HepG2 (cell line): Measurements from ENCODE around the gene GPX2. TPM values are rescaled to one million over a fixed set of nuclear protein-coding genes. Genes with fewer than 3 reads are reported as not detected.

ENCODE experiments used
- NFE2L1 ChIP-seq: sonication (generic); formaldehyde crosslinking; IDR thresholded peaks from 2 replicates; pipeline ENCODE4 v1.4.0; 2020; ENCODE audit warnings: missing genetic modification reagents, mild to moderate bottlenecking, borderline replicate concordance
- ZNF407 ChIP-seq: sonication (generic); formaldehyde crosslinking; IDR thresholded peaks from one replicate; pipeline ENCODE4 v1.5.1; 2020; ENCODE audit warnings: mild to moderate bottlenecking, missing genetic modification reagents; ENCODE audit errors: not compliant biosample characterization
- polyA plus RNA-seq, 8 experiments: library from polyadenylated mRNA; depleted of rRNA in 3 of 8; stranded (reverse) in 7 of 8; unstranded in 1 of 8; fragments of >200 nt; fragmentation: Illumina TruSeq in 4 of 8; extraction: Trizol in 4 of 8; gene quantifications; 2 replicates each; pipeline versions ENCODE4 v1.2.1 to v1.2.3, GENCODE V29; 2011 to 2016; ENCODE audit warnings: low read depth in 4 of 8, missing spikeins in 1 of 8, mixed read lengths in 1 of 8; ENCODE audit not compliant: insufficient read depth in 1 of 8
- total RNA-seq, 5 experiments: library from RNA; depleted of rRNA; stranded (reverse); fragments of >200 nt; fragmentation: Illumina TruSeq; extraction: Trizol; gene quantifications; 2 replicates each; pipeline ENCODE4 v1.2.3, GENCODE V29; 2016; ENCODE audit warnings: low read depth in 1 of 5
- TF ChIP-seq, protein P1 (sequence below): sonication (generic); formaldehyde crosslinking; IDR thresholded peaks from 2 replicates; pipeline ENCODE4 v1.5.0; 2020; ENCODE audit warnings: mild to moderate bottlenecking, missing genetic modification reagents, moderate library complexity

GPX2 gene
- total and polyA plus RNA-seq, 2 of the 13 experiments (the other 11 are each of a cell fraction or from before 2014, with no cell fraction given), result 526 to 674 TPM

DNA sequence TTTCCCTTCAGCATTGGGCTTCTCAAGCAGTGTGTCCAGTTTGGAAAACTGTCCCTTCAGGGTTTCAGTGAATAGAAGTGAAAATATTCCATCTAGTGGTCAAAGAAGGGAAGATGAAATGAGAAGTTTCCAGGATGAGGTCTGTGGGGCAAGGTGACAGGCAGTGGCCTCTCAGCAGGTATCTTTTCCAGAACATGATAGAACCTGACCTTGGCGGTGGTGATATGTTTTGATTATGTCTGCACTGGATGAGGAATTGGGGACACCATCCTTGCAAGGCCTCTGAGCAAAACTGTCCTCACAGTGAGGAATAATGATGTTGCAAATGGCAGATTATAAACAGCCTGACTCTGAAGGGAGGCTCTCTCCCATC lies 4.7 kb downstream of the GPX2 start (continued):
- TF ChIP-seq, protein P1, sequence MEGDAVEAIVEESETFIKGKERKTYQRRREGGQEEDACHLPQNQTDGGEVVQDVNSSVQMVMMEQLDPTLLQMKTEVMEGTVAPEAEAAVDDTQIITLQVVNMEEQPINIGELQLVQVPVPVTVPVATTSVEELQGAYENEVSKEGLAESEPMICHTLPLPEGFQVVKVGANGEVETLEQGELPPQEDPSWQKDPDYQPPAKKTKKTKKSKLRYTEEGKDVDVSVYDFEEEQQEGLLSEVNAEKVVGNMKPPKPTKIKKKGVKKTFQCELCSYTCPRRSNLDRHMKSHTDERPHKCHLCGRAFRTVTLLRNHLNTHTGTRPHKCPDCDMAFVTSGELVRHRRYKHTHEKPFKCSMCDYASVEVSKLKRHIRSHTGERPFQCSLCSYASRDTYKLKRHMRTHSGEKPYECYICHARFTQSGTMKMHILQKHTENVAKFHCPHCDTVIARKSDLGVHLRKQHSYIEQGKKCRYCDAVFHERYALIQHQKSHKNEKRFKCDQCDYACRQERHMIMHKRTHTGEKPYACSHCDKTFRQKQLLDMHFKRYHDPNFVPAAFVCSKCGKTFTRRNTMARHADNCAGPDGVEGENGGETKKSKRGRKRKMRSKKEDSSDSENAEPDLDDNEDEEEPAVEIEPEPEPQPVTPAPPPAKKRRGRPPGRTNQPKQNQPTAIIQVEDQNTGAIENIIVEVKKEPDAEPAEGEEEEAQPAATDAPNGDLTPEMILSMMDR (CRISPR knock-in tag), result peak; percentile 73
- TF ChIP-seq NFE2L1 (CRISPR knock-in tag) (no peak), ZNF407 (no peak)
